ENCODE measurements around the gene NFIB. TPM values are rescaled to one million over a fixed set of nuclear protein-coding genes. Genes with fewer than 3 reads are reported as not detected.

NFIB gene
- polyA plus RNA-seq, 1 donor (not counting 4 experiments of a cell fraction or from before 2014, with no cell fraction given): 8.9 TPM

DNA sequence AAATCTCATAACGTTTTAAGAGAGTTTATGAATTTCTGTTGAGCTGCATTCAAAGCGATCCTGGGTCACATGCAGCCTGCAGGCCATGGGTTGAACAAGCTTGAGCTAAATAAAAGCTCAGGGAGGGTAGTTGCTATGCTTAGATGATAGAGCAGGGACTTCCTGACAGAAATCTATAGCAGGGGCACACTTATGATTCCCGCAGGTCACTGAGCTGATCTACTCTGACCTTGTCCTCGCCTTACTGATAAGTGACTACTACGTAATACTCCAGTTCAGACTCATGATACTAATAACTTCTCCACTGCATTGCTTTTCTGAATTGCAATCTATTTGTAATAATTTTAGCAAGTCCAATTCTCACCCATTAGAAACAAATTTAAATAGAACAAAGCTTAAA lies 90.9 kb downstream of the NFIB start:
- Histone ChIP-seq H3K27ac (ENCODE audit: control insufficient read depth, insufficient read depth, low read length) (no peak overlapping the region), H3K9ac (ENCODE audit: control insufficient read depth, extremely low read depth, insufficient read depth, low read length) (no peak overlapping the region), H3K27me3 (ENCODE audit: control insufficient read depth, extremely low read depth, insufficient read depth, low read length) (no peaks in the 10 kb centered on the region), H3K79me2 (ENCODE audit: control insufficient read depth, insufficient read depth, low read length) (peaks cover 17% of the 10 kb centered on the region), H3K36me3 (ENCODE audit: control insufficient read depth in 2 of 2, extremely low read depth in 1 of 2, insufficient read depth in 2 of 2, low read length in 2 of 2) (no peaks in the 10 kb centered on the region), H3K9me1 (ENCODE audit: control insufficient read depth, extremely low read depth, insufficient read depth, low read length) (no peaks in the 10 kb centered on the region), H4K20me1 (ENCODE audit: control insufficient read depth, extremely low read depth, insufficient read depth, low read length) (no peaks in the 10 kb centered on the region), H3K4me2 (ENCODE audit: control insufficient read depth, extremely low read depth, insufficient read depth, low read depth, low read length) (no peak overlapping the region), H3K4me3 (ENCODE audit: control insufficient read depth in 2 of 3, extremely low read depth in 1 of 3, insufficient read depth in 2 of 3, low read depth in 1 of 3, low read length in 3 of 3) (no peak overlapping the region), H3K9me3 (ENCODE audit: control insufficient read depth, low read depth, low read length) (no peaks in the 10 kb centered on the region), H2AFZ (ENCODE audit: control insufficient read depth, low read length) (no peak overlapping the region), H3K4me1 (ENCODE audit: control insufficient read depth, extremely low read depth, insufficient read depth, low read length) (peaks cover 17% of the 10 kb centered on the region)
- DNase-seq (ENCODE audit: low read depth, low spot score) (no peak), FAIRE-seq (no peak)
- dilution Hi-C loops (cut with MboI; ENCODE audit: extremely low pct_ligation_motif_present, low sequenced_read_pairs): no loop called here
- TF ChIP-seq, protein P1, sequence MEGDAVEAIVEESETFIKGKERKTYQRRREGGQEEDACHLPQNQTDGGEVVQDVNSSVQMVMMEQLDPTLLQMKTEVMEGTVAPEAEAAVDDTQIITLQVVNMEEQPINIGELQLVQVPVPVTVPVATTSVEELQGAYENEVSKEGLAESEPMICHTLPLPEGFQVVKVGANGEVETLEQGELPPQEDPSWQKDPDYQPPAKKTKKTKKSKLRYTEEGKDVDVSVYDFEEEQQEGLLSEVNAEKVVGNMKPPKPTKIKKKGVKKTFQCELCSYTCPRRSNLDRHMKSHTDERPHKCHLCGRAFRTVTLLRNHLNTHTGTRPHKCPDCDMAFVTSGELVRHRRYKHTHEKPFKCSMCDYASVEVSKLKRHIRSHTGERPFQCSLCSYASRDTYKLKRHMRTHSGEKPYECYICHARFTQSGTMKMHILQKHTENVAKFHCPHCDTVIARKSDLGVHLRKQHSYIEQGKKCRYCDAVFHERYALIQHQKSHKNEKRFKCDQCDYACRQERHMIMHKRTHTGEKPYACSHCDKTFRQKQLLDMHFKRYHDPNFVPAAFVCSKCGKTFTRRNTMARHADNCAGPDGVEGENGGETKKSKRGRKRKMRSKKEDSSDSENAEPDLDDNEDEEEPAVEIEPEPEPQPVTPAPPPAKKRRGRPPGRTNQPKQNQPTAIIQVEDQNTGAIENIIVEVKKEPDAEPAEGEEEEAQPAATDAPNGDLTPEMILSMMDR (optimal IDR thresholded peaks at IDR 0.05 in 1 of 3, IDR thresholded peaks at IDR 0.05 in 1 of 3, conservative IDR thresholded peaks at IDR 0.05 in 1 of 3; ENCODE audit: extremely low read depth in 1 of 3, insufficient read depth in 2 of 3, low read length in 3 of 3): no peak
- no peak for TF ChIP-seq EZH2 (IDR thresholded peaks at IDR 0.05; ENCODE audit: low read length)

DNA sequence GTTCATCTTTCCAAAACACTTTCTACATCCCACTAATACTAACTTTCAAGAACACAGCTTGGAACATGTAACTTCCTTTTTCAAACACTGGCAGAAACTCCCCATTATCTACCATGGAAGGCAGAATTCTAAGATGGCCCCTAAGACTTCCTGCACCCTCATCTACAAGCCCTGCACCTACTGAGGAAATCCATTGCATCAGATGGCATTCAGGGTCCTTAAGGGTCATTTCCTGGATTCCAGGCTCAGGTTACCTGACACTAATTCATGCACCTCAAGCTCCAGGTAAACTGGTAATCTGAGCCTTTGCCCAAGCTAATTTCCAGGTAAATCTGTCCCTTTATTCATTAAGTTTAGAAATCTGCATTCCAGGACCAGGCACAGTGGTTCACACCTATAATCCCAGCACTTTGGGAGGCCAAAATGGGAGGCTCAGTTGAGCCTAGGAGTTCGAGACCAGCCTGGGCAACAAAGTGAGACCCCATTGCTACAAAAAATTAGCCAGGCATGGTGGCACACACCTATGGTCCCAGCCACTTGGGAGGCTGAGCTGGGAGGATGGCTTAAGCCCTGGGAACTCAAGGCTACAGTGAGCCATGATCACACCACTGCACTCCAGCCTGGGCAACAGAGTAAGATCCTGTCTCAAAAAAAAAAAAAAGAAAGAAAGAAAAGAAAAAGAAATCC lies 91.6 kb downstream of the NFIB start:
- Histone ChIP-seq H3K36me3 (ENCODE audit: control insufficient read depth in 2 of 2, extremely low read depth in 1 of 2, insufficient read depth in 2 of 2, low read length in 2 of 2) (no peaks in the 10 kb centered on the region), H3K27ac (ENCODE audit: control insufficient read depth, insufficient read depth, low read length) (no peak overlapping the region), H3K4me2 (ENCODE audit: control insufficient read depth, extremely low read depth, insufficient read depth, low read depth, low read length) (peak overlapping the region; percentile 68), H3K9me3 (ENCODE audit: control insufficient read depth, low read depth, low read length) (no peaks in the 10 kb centered on the region), H3K27me3 (ENCODE audit: control insufficient read depth, extremely low read depth, insufficient read depth, low read length) (no peaks in the 10 kb centered on the region), H3K9ac (ENCODE audit: control insufficient read depth, extremely low read depth, insufficient read depth, low read length) (no peak overlapping the region), H3K4me1 (ENCODE audit: control insufficient read depth, extremely low read depth, insufficient read depth, low read length) (peaks cover 17% of the 10 kb centered on the region), H2AFZ (ENCODE audit: control insufficient read depth, low read length) (peak overlapping the region; percentile 21), H3K79me2 (ENCODE audit: control insufficient read depth, insufficient read depth, low read length) (peaks cover 17% of the 10 kb centered on the region), H4K20me1 (ENCODE audit: control insufficient read depth, extremely low read depth, insufficient read depth, low read length) (no peaks in the 10 kb centered on the region), H3K9me1 (ENCODE audit: control insufficient read depth, extremely low read depth, insufficient read depth, low read length) (no peaks in the 10 kb centered on the region), H3K4me3 (ENCODE audit: control insufficient read depth in 2 of 3, extremely low read depth in 1 of 3, insufficient read depth in 2 of 3, low read depth in 1 of 3, low read length in 3 of 3) (peak overlapping the region in 1 of 3 experiments; percentile 3)
- TF ChIP-seq, protein P1 (optimal IDR thresholded peaks at IDR 0.05 in 1 of 3, IDR thresholded peaks at IDR 0.05 in 1 of 3, conservative IDR thresholded peaks at IDR 0.05 in 1 of 3; ENCODE audit: extremely low read depth in 1 of 3, insufficient read depth in 2 of 3, low read length in 3 of 3): no peak
- TF ChIP-seq EZH2 (IDR thresholded peaks at IDR 0.05; ENCODE audit: low read length): no peak
- DNase-seq (ENCODE audit: low read depth, low spot score) (no peak), FAIRE-seq (peak; percentile 44)
- dilution Hi-C loops (cut with MboI; ENCODE audit: extremely low pct_ligation_motif_present, low sequenced_read_pairs): no loop called here

All from keratinocyte (primary cell).